M059J (cell line): ENCODE results near the gene IRF4. TPM values are rescaled to one million over a fixed set of nuclear protein-coding genes. Genes with fewer than 3 reads are reported as not detected.
"Not testable (repeated sequence)": the region's sequence is repeated elsewhere in the genome, so short reads cannot be mapped to it uniquely, and the experiment has no call there.

ENCODE experiments used
- DNase-seq: peaks from one replicate; pipeline ENCODE4 v3.0.0-alpha.2; 2012; ENCODE audit warnings: low read depth
- total RNA-seq: library from RNA; depleted of rRNA; stranded (reverse); fragments of >200 nt; shearing (Covaris generic); gene quantifications from 2 replicates; pipeline ENCODE4 v1.2.3, GENCODE V29; 2014

Gene IRF4
- total RNA-seq, 1 experiment from 2014 or later, result 0.02 TPM

DNA sequence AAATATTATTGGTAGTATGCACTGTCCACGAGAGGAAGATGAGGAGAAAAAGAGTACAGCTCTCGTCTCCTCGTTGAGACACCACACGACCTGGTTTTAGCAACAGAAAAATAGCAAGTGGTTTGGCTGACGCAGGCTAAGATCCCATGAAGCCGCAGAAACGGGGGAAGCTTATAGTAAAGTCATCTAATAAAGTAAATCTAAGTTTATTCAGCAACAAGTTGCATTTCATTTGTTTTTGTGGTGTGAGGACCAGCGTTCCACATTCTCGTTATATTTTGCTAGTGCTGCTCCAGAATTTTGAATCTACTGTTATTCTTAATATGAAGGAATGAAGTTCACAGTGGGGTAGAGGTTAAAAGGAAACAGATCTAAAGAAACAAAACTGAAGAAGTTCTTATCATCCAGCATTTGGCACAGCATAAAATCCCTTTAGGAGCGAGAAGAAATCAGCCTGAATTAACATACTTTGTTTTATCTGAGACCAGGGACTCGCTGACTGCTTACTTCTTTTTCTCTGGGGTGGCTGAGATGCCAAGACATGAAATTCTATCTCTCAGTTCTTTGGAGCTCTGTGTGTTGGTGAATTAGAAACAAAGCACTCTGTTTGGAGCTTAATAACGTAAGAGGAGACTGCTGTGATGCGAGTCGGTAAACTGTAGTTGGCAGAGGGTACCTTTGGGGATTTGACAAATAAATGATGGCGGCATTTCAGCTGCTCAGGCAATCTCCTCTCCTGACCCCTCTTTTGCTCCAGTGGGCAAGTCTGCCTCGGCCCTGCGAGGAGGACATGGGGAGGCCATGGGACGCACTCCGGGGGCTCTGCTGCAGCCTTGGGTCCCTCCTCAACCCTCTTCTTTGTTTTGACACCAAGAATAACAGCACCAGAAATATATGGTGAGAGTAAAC, 24.9 kb upstream of the IRF4 start:
- no peak for DNase-seq

DNA sequence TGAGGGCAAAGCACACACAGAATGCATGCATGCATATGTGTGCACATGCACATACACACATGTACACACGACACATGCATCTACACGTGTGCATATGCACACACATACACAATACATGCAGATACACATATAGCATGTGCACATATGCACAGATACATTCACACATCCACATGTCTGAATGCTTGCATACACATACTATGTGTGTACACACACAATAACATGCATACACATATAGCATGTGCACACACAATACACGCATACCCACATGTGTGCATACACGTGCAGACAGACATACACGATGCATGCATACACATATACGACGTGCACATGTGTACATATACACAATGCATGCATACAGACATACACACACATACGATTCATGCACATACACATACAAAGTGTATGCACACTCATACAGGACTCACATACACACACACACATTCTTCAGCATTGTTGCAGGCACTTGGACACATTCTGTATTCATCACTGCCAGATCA, 24.2 kb upstream of the IRF4 start:
- no peak for DNase-seq

DNA sequence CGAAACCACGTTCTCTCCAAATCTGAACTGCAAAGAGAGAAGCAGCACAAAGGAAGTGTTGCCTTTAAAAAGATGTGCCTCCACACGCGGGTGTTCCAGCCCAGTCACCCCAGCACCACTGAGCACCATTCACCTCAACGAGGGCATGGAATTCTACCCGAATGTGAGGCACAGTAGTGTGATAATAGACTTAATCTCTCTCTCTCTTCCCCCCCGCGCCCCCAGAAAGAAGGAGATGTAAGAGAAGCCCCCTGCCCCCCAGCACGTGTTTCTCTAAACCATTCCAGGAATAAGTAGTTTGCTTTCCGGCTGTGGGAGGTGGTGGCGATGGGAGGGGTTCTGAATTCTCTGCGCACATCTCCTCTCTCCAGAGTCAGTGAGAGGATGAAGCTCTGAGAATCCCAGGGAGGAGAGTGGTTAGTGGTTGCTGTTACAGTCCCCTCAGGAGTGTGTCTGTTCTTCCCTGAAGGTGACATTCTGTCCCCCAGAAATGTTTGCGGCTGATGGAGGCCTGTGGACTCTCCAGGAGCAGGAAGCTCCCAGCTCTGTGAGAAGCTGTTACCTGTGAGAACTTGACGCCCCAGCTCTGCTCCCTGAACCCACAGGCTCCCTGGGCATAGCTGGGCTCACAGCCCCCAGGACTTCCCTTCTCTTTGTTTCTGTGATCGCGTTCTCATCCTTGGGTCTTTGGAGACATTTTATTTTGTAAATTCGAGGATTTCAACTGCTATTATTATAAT, 23.5 kb upstream of the IRF4 start:
- no peak for DNase-seq

DNA sequence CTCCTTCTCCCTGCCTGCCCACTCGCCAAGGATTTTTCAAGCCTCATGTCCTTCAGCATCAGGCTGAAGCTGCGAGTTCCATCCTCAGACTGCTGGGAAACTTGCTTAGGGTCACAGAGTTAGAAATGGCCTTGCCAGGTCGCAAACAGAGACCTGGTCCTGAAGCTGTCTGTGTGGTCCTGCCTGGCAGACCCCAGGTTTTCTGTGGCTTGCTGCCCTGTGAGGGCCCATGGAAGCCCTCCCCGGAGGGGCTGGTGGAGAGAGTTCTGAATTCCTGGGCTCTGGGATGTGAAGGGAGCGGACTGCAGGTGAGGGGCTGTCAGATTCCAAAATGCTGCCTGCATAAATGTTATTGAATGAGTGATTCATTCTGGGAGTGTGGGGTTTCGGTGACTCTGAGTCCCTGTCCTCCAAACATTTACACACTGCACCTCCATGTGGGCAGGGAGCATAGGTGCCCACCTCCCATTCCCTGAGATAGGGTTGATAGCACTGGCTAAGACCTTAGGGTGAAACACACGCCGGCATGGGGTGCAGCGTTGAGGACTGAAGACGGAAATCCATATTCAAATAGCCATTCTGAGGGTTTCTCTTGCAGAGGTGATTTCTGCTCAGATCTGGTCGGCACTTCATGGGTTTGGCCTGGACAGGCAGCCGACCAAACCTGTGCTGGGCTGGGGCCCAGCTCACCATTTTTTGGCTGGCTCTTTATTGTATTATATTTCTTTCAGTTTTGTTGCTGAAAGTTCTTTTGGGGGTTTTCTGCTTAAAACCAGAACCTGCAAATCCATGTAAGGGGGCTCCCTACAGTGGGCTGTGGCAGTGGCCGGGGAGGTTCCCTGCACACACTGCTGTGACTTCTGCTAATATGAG, 21.8 kb upstream of the IRF4 start:
- no peak for DNase-seq

DNA sequence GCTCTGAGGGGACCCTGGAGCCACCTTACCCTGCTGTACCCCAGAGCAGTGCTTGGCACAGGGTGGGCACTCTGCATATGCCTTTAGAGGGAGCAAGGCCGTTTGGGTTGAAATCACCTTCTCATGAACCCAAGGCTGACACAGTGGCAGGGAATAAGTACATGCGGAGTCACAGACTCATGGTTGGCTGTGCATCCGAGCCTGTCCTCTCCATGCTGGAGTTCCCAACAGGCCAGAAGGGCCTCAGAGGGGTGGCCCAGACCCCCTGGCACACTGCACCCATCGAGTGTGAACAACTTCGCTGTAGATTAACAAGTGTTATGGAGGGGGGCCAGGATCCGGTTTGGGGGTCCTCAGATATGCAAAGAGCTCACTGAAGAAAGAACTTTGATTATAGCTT, 21.0 kb upstream of the IRF4 start:
- no peak for DNase-seq

DNA sequence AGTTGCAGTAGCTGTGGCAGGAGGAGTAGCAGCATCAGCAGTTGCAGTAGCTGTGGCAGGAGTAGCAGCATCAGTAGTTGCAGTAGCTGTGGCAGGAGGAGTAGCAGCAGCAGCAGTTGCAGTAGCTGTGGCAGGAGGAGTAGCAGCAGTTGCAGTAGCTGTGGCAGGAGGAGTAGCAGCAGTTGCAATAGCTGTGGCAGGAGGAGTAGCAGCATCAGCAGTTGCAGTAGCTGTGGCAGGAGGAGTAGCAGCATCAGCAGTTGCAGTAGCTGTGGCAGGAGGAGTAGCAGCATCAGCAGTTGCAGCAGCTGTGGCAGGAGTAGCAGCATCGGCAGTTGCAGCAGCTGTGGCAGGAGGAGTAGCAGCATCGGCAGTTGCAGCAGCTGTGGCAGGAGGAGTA, 19.7 kb upstream of the IRF4 start:
- not testable (repeated sequence) for DNase-seq

DNA sequence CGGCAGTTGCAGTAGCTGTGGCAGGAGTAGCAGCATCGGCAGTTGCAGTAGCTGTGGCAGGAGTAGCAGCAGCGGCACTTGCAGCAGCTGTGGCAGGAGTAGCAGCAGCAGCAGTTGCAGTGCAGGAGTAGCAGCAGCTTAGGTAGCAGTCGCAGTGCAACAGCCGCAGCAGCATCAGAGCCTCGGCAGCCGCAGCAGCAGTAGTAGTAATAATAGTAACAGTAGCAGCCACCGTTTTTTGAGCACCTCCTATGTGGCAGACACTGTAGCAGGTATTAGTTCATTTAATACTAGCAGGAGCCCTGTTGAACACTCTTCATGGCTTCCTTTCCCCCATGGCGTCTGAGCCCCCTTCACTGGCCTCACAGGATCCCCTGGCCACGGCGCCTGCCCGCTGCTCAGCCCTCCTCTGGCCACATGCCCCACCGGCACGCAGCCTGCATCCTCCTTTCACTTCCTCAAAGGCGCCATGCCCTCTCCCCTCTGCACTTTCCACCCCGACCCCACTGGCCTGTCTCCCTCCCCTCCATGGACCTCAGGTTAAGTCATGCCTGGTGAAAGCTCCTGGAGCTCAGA, 19.1 kb upstream of the IRF4 start:
- no peak for DNase-seq

DNA sequence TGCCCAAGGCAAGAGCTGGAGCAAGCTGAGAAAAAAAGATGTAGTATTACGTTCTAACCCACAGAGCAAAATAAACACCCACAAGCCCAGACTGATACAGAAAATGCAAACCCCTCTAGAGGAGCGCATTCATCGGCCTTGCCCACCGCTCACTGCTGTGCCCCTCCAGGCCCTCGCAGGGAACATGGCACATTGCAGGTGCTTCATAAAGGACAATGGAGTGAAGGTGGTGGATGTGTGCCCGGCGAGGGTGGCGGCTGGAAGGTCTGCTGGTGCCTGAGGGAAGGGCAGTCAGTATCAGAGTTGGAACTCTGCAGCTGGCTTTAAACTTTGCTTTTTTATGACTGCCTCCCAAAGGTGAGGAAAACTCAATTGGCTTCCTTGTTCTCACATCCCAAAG, 18.5 kb upstream of the IRF4 start:
- no peak for DNase-seq

DNA sequence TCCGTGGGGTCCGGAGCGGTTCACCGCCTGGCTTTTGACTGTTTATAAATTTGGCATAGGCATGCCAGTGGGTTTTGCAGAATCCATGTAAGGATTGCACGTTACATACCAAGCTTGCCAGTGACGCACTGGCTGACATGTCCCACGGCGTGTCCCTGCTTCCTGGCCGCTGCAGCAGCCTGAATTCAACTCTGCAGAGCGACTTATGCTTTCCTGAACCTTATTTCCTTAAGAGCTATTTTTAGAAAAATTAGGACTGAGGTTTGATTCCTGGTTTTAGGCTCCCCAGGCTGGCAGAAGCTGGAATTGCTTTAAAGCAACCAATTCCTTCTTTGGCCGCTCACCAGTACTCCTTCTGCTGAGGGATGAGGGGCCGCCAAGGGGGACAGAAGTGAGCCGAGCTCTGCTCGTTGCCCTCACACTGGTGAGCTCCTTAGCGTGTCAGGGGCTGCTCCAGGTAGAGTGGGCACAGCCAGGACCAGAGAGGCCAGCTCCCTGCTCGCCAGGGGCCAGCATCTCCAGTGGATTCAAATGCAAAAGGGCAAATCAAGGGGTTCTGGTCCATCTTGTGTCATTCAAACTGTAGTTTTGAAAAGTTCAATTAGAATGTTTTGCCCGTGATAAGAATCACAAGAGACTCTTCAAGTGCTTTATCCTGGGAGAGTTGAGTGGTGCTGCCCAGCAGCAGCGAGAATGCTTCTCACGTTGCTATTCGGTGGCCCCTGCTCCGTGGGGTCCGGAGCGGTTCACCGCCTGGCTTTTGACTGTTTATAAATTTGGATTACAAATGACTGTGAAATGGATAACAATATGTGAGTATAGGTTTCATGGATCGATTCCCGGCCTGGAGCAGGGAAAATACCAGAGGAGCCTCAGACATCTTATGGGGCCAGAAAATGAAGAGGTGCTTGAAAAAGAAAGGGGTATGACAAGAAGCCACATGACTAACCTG, 17.5 kb upstream of the IRF4 start:
- DNase-seq, result no peak

DNA sequence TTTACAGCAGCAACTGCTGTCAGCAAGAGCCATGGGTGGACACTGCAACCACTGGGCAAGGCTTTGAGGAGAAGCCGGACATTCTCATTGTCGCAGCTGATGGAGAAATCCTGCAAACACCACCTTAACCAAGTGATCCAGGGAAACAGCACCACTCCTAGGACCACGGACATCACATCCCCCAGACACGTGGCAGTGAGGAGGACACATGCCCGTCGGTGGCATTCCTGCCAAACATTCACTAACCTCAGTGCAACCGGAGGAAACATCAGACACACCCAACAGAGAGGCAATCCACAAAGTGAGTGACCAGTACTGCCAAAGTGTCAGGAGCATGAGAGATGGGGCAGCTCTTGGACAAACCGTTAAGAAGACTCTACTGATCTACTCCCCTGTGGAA, 16.6 kb upstream of the IRF4 start:
- no peak for DNase-seq

DNA sequence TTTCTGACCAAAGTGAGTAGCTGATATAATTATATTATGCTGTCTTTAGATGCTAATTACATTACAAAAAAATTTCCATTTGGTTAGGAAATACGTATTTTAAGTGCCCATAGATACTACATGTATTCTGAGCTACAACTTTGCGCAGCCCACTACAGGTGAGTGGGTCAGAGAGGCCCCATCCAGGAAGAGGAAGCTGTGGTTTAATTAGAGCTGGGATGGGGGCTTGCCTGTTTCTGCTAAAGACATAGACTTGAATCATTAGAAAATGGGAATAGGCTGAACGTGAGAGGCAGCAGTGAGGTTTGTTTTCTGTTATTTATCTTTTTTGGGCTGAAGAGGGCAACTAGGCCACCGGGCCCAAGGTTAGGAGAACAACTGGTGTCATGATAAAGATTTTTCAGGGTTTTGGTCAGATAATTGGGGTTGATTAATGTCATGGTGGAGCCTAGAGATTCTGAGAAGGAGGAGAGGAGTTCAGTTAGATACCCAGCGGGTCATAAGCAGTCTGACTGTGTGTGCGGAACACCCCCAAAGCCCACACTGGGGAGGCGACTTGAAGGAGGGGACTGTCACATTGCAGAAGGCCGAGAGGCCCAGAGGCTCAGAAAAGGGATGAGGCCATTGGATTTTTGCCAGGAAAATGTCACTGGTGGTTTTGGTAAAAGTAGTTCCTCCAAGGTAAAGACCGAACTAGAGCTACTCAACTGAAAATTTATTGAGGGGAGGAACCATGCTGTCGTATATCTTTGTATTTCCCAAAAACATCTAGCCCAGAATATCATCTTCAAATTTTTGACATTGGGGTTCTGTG, 14.5 kb upstream of the IRF4 start:
- DNase-seq, result no peak

DNA sequence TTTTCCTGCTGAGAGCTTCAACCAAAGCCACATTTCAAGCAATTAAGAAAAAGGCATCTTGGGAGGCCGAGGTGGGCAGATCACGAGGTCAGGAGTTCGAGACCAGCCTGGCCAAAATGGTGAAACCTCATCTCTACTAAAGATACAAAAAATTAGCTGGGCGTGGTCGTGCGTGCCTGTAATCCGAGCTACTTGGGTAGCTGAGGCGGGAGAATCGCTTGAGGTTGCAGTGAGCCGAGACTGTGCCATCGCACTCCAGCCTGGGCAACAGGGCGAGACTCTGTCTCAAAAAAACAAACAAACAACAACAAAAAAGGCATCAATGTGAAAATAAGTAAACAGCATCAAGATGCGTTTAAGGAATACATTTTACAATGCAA, 13.9 kb upstream of the IRF4 start:
- not testable (repeated sequence) for DNase-seq

DNA sequence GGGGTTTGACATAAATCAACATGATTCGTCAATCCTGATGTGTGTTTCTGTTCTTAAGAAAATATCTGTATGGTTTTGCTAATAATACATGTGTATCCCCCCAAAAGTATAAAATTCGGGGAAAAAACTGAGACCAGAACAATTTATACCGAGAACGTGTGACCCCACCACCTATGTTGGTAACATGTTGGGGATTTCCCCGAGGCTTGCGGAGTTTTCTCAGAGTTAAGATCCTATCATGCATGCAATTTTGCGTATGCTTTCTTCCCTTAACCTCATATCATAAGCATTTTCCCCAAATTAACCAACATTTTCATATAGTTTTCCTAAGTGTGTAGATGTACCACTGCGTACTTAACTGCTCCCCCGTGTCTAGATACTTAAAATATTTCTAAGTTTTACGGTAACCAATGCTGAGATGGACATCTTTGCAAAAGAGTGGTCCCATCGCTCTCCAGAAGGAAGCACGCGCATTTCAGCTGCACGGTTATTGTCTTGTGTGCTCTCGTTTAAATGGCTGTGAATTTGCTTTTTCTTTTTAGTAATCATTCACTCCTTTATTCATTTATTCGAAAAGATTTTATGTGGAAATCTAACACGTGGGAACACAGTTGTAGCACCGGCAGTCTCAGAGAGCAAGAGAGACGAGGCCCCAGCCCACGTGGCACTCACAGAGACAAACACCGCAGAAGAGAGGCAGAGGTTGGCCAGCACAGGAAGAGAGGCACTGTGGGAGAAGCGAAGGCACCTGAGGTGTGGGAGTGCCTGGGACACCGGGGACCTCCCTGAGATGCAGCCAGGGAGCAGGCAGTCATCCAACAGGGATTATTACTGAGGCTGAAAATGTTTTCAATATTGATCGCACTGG, 13.2 kb upstream of the IRF4 start:
- DNase-seq, result no peak

DNA sequence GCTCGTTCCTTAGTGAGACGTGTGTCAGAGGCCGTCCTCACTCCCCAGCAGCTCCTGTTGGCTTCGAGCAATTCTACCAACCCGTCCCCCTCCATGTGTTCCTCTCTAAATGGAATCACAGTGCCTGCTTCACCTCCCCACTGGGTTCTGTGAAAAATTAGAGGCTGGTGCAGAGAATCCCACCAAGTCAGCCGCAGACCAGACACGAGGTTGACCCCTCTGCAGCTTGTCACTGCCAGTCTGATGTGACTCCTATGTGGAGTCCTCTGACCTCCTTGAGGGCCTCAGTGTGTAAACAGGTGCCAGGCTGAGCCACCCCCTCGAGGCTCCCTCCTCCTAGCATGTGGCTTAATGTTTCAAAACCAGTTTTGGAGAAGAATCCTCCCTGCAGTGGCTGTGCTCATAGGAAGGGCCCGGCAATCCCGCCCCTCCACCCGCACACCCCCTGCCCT, 12.6 kb upstream of the IRF4 start:
- DNase-seq, result no peak

DNA sequence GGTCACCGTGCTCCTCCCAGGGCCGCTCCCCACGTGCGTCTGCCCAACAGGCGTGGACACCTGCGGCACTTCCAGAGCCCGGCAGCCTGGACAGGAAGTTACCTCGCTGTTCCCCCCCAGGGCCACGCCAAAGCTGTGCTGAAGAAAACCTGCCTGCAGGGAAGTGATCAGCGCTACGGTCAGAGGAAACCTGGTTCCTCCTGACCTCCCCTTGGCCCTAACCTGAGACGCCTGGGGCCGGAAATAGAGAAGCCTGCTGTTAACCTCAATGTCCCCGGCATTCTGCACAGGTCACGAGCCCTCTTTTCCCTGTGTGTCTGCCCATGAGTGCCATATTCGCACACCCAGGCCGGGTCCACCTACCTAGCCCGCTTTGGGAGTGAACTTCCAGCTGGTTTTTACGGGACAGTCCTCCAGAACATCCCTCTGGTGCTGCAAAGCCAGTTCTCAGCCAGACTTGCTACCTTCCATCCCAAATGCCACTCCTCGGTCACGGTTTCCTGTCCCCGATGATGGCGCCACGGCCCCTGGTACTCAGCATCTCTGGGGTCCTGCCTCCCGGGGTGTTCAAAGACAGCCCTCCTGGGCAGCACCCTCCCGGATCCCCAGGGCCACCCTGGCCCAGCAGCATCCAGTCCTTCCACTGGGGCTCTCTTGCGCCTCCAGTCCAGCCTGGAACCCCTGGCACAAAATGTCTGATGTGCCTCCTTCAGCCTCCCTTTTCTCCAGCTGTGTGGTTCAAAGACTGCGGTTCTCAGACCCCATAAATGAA, 12.0 kb upstream of the IRF4 start:
- no peak for DNase-seq

DNA sequence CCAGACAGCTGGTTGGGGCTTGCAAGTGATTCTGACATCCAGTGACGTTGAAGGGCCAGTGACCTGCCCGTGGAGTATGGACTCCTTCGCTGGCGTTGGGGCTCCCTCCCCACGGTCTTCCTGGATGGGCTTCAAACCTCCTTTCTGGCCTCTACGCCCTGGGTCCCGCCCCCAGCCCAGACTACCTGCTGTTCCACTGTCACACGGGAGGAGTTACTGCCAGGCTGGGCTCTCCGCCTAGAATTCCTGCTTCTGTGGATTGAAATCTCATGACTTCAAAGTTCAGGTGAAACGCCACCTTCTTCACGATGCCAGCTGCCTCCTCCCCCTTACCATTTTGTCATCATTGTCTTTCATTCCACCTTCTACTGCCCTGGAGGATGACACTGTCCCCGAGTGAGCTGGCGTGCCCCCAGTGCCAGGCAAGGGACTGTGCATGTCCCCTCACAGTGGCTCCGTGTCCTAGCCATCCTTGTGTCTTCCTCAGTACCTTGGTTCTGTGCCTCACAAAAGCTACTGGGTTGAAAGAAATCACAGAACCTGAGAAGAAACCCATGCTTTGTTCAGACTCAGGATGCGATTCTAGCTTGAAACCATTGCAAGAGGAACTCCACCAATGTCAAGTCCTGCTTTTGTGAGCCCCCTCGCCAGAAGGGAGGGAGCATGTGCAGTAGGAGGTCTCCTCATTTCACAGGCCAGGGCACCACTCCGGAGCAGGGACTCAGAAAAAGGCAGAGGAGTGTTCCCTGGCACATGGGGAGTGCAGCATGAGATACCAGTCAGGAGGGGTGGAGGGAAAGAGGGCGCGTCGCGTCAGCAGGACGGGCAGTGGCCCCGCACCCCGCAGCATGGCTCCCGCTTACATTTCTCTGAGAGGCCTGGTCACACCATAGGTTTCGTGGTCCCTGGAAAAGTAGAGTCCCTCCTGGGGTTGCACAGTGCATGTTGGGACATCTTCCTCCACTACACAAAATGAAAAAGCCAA, 11.0 kb upstream of the IRF4 start:
- DNase-seq, result no peak
